Panc1 (cell line): ENCODE data around the gene CTNND2. TPM values are rescaled to one million over a fixed set of nuclear protein-coding genes. Genes with fewer than 3 reads are reported as not detected.

Experiments used
- ATAC-seq: fragments of 200-7000 bp; cut with Tn5 transposase; 2 replicates; pipeline ENCODE4 v1.9.1; 2020; ENCODE audit warnings: mild to moderate bottlenecking, moderate library complexity
- BruUV-seq: library from RNA; stranded (reverse); fragments of 400-500 nt; replicated peaks from 2 replicates; lab custom pipeline; 2021; lab: Mats Ljungman, UMichigan
- CTCF ChIA-PET: fragments of 300-600 bp; sonication (Branson Sonifier 250); formaldehyde crosslinking; loops from one replicate; lab custom pipeline; 2022; ENCODE audit warnings: antibody characterized with exemption; lab: Charles Lee
- POLR2A ChIA-PET: fragments of 300-600 bp; sonication (Branson Sonifier 250); formaldehyde crosslinking; loops from one replicate; lab custom pipeline; 2022; ENCODE audit warnings: antibody characterized with exemption; lab: Charles Lee
- DNase-seq: peaks from one replicate; pipeline ENCODE4 v3.0.0-alpha.2; 2010; ENCODE audit warnings: low read depth, low spot score
- H3K27ac ChIP-seq: 2 replicates; pipeline ENCODE4 v1.5.1; 2011; ENCODE audit warnings: mild to moderate bottlenecking, low read length, inconsistent platforms
- H3K27me3 ChIP-seq: fragments of 200-500 bp; sonication (Bioruptor generic); 2 replicates; pipeline ENCODE4 v1.6.0; 2014; ENCODE audit warnings: low read length, inconsistent platforms; ENCODE audit not compliant: control insufficient read depth, insufficient read depth
- H3K36me3 ChIP-seq: fragments of 200-500 bp; sonication (Bioruptor generic); 2 replicates; pipeline ENCODE4 v1.5.1; 2014; ENCODE audit warnings: inconsistent platforms, mild to moderate bottlenecking, low read length, moderate library complexity; ENCODE audit not compliant: control insufficient read depth, insufficient read depth
- H3K4me1 ChIP-seq: 2 replicates; pipeline ENCODE4 v1.5.1; 2011; ENCODE audit warnings: inconsistent platforms, mild to moderate bottlenecking, low read length, moderate library complexity; ENCODE audit not compliant: control insufficient read depth, insufficient read depth
- H3K4me3 ChIP-seq, 2 experiments: 2 replicates each; pipeline ENCODE4 v1.5.1; 2011 to 2012; ENCODE audit warnings: low read depth in 2 of 2, low read length in 2 of 2, mild to moderate bottlenecking in 2 of 2, inconsistent platforms in 1 of 2, moderate library complexity in 1 of 2
- H3K9me3 ChIP-seq: fragments of 200-500 bp; sonication (Bioruptor generic); 2 replicates; pipeline ENCODE4 v1.5.1; 2014; ENCODE audit warnings: low read depth, mild to moderate bottlenecking, inconsistent platforms, low read length, moderate library complexity; ENCODE audit not compliant: control insufficient read depth, insufficient read depth
- POLR2AphosphoS5 ChIP-seq: IDR thresholded peaks from 2 replicates; pipeline ENCODE4 v1.6.1; 2012; ENCODE audit warnings: mild to moderate bottlenecking, low read depth, low read length, moderate library complexity
- SIN3A ChIP-seq: IDR thresholded peaks from 2 replicates; pipeline ENCODE4 v1.6.1; 2012; ENCODE audit warnings: low read depth, mild to moderate bottlenecking, low read length, moderate library complexity, borderline replicate concordance; ENCODE audit not compliant: insufficient read depth
- TCF7L2 ChIP-seq: IDR thresholded peaks from 2 replicates; pipeline ENCODE4 v1.6.1; 2011; ENCODE audit warnings: mild to moderate bottlenecking, low read depth, low read length, inconsistent platforms
- in situ Hi-C: cut with HindIII; loops from 2 replicates; pipeline ENCODE4 v1.10.0; 2016; ENCODE audit warnings: low sequenced_read_pairs, low pct_unique_long_range_greater_than_20kb
- intact Hi-C: fragments of 100-400 bp; cut with micrococcal nuclease; formaldehyde crosslinking; loops from one replicate; pipeline ENCODE4 v1.10.0; 2022; ENCODE audit not compliant: unreplicated experiment
- total RNA-seq: library from RNA; stranded (reverse); gene quantifications from one replicate; pipeline ENCODE4 v1.2.1, GENCODE V29; 2021; ENCODE audit not compliant: unreplicated experiment
- TF ChIP-seq, protein P1 (sequence below): fragments of 450-650 bp; IDR thresholded peaks from 2 replicates; pipeline ENCODE4 v1.5.1; 2017; ENCODE audit warnings: mild to moderate bottlenecking
- TF ChIP-seq, protein P2 (sequence below), 2 experiments: IDR thresholded peaks; 2 replicates each; pipeline ENCODE4 v1.6.1; 2011 to 2012; ENCODE audit warnings: low read depth in 2 of 2, control low read depth in 1 of 2, low read length in 1 of 2, mild to moderate bottlenecking in 1 of 2, moderate library complexity in 1 of 2; ENCODE audit not compliant: insufficient read depth in 1 of 2

Gene CTNND2
- total RNA-seq, 1 experiment from 2014 or later: 1.0 TPM

- TF ChIP-seq, protein P1, sequence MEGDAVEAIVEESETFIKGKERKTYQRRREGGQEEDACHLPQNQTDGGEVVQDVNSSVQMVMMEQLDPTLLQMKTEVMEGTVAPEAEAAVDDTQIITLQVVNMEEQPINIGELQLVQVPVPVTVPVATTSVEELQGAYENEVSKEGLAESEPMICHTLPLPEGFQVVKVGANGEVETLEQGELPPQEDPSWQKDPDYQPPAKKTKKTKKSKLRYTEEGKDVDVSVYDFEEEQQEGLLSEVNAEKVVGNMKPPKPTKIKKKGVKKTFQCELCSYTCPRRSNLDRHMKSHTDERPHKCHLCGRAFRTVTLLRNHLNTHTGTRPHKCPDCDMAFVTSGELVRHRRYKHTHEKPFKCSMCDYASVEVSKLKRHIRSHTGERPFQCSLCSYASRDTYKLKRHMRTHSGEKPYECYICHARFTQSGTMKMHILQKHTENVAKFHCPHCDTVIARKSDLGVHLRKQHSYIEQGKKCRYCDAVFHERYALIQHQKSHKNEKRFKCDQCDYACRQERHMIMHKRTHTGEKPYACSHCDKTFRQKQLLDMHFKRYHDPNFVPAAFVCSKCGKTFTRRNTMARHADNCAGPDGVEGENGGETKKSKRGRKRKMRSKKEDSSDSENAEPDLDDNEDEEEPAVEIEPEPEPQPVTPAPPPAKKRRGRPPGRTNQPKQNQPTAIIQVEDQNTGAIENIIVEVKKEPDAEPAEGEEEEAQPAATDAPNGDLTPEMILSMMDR: no peak
- TF ChIP-seq, protein P2, sequence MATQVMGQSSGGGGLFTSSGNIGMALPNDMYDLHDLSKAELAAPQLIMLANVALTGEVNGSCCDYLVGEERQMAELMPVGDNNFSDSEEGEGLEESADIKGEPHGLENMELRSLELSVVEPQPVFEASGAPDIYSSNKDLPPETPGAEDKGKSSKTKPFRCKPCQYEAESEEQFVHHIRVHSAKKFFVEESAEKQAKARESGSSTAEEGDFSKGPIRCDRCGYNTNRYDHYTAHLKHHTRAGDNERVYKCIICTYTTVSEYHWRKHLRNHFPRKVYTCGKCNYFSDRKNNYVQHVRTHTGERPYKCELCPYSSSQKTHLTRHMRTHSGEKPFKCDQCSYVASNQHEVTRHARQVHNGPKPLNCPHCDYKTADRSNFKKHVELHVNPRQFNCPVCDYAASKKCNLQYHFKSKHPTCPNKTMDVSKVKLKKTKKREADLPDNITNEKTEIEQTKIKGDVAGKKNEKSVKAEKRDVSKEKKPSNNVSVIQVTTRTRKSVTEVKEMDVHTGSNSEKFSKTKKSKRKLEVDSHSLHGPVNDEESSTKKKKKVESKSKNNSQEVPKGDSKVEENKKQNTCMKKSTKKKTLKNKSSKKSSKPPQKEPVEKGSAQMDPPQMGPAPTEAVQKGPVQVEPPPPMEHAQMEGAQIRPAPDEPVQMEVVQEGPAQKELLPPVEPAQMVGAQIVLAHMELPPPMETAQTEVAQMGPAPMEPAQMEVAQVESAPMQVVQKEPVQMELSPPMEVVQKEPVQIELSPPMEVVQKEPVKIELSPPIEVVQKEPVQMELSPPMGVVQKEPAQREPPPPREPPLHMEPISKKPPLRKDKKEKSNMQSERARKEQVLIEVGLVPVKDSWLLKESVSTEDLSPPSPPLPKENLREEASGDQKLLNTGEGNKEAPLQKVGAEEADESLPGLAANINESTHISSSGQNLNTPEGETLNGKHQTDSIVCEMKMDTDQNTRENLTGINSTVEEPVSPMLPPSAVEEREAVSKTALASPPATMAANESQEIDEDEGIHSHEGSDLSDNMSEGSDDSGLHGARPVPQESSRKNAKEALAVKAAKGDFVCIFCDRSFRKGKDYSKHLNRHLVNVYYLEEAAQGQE (IDR thresholded peaks at IDR 0.05; ENCODE audit: insufficient read depth in 1 of 2, low read depth in 2 of 2, low read length in 1 of 2): no peak
- TF ChIP-seq POLR2AphosphoS5 (no peak), SIN3A (no peak), TCF7L2 (no peak)
- intact Hi-C loops (no loop called here), in situ Hi-C loops (no loop called here)
- ATAC-seq: no peak
- ChIA-PET CTCF (no interaction called here), POLR2A (no interaction called here)
- H3K36me3 ChIP-seq: no peaks in the 10 kb centered on the region
- no peak overlapping the region for H3K27ac ChIP-seq
- H3K4me3 ChIP-seq: no peak overlapping the region
- no peaks in the 10 kb centered on the region for H3K4me1 ChIP-seq
- no peaks in the 10 kb centered on the region for H3K9me3 ChIP-seq
- H3K27me3 ChIP-seq: no peaks in the 10 kb centered on the region
- BruUV-seq: no TSS peak
- no peak for DNase-seq
These were observed 167.2 kb downstream of the CTNND2 start for GRCh38 chr5:11737010-11737409.

- BruUV-seq: no TSS peak
- Histone ChIP-seq H3K9me3 (no peaks in the 10 kb centered on the region), H3K4me1 (no peaks in the 10 kb centered on the region), H3K27ac (no peak overlapping the region), H3K27me3 (no peaks in the 10 kb centered on the region), H3K4me3 (no peak overlapping the region), H3K36me3 (no peaks in the 10 kb centered on the region; the same call in 1 of the 2 replicates)
- ChIA-PET CTCF (no interaction called here), POLR2A (no interaction called here)
- intact Hi-C loops (no loop called here), in situ Hi-C loops (no loop called here)
- no peak for TF ChIP-seq SIN3A
- TF ChIP-seq TCF7L2: no peak
- TF ChIP-seq, protein P1: no peak
- TF ChIP-seq POLR2AphosphoS5: no peak
- TF ChIP-seq, protein P2 (IDR thresholded peaks at IDR 0.05; ENCODE audit: insufficient read depth in 1 of 2, low read depth in 2 of 2, low read length in 1 of 2): no peak
- DNase-seq: no peak
- no peak for ATAC-seq
These were observed 169.9 kb downstream of the CTNND2 start for GRCh38 chr5:11734369-11734768.
